K562 (cell line): ENCODE measurements around the gene ASAH2. TPM values are rescaled to one million over a fixed set of nuclear protein-coding genes. Genes with fewer than 3 reads are reported as not detected.

Experiments used
- CXXC5 ChIP-seq: fragments of 250-450 bp; sonication (Bioruptor Pico); IDR thresholded peaks from 2 replicates; pipeline ENCODE4 v1.8.0; 2022; ENCODE audit warnings: inconsistent platforms, mild to moderate bottlenecking, moderate library complexity
- DPF2 ChIP-seq: fragments of 450-650 bp; IDR thresholded peaks from 2 replicates; pipeline ENCODE4 v1.6.1; 2016
- FOXA1 ChIP-seq: fragments of 450-650 bp; IDR thresholded peaks from 2 replicates; pipeline ENCODE4 v1.6.1; 2016; ENCODE audit warnings: mild to moderate bottlenecking, borderline replicate concordance
- FOXA3 ChIP-seq, 2 experiments: fragments of 450-650 bp in 1 of 2; sonication (generic) in 1 of 2; formaldehyde crosslinking; IDR thresholded peaks in 1 of 2; conservative IDR thresholded peaks in 1 of 2; 2 replicates each; pipeline versions ENCODE4 v1.4.0 to v1.8.0; 2020 to 2022; ENCODE audit warnings: mild to moderate bottlenecking in 2 of 2, missing genetic modification reagents in 1 of 2
- FOXK2 ChIP-seq, 2 experiments: fragments of 450-650 bp; IDR thresholded peaks in 1 of 2; conservative IDR thresholded peaks in 1 of 2; 2 replicates each; pipeline ENCODE4 v1.6.1; 2016; ENCODE audit warnings: low read depth in 2 of 2, mild to moderate bottlenecking in 1 of 2
- HDAC1 ChIP-seq, 2 experiments: fragments of 450-650 bp; IDR thresholded peaks; 2 replicates each; pipeline ENCODE4 v1.6.1; 2016 to 2017; ENCODE audit warnings: inconsistent platforms in 1 of 2, mild to moderate bottlenecking in 1 of 2, moderate library complexity in 1 of 2
- HMG20A ChIP-seq: fragments of 450-650 bp; formaldehyde crosslinking; conservative IDR thresholded peaks from 2 replicates; pipeline ENCODE4 v1.4.0; 2020; ENCODE audit warnings: mild to moderate bottlenecking, mixed read lengths
- KLF10 ChIP-seq: fragments of 250-450 bp; sonication (Bioruptor Pico); IDR thresholded peaks from 2 replicates; pipeline ENCODE4 v1.6.1; 2021; ENCODE audit warnings: matching md5 sums
- KLF6 ChIP-seq: fragments of 250-450 bp; sonication (Bioruptor Pico); IDR thresholded peaks from 2 replicates; pipeline ENCODE4 v1.4.0; 2020; ENCODE audit warnings: mild to moderate bottlenecking, moderate library complexity, borderline replicate concordance
- MYC ChIP-seq, 2 experiments: fragments of 250-450 bp in 1 of 2; sonication (Bioruptor Pico) in 1 of 2; IDR thresholded peaks; 2 replicates each; pipeline versions ENCODE4 v1.5.1 to v1.6.1; 2012 to 2021; ENCODE audit warnings: low read depth in 2 of 2, borderline replicate concordance in 1 of 2, improper control_type of control experiment in 1 of 2, low read length in 1 of 2, mild to moderate bottlenecking in 1 of 2, moderate library complexity in 1 of 2
- NCOR1 ChIP-seq: fragments of 450-650 bp; IDR thresholded peaks from 2 replicates; pipeline ENCODE4 v1.6.1; 2016; ENCODE audit warnings: mild to moderate bottlenecking, moderate library complexity
- PRMT5 ChIP-seq: sonication (generic); formaldehyde crosslinking; IDR thresholded peaks from 2 replicates; pipeline ENCODE4 v1.5.0; 2020; ENCODE audit warnings: missing genetic modification reagents
- RAD21 ChIP-seq, 2 experiments: fragments of 250-450 bp in 1 of 2; fragments of 450-650 bp in 1 of 2; sonication (Bioruptor Pico) in 1 of 2; formaldehyde crosslinking in 1 of 2; IDR thresholded peaks in 1 of 2; conservative IDR thresholded peaks in 1 of 2; 2 replicates each; pipeline versions ENCODE4 v1.4.0 to v1.8.0; 2020 to 2022; ENCODE audit warnings: mild to moderate bottlenecking in 2 of 2, moderate library complexity in 1 of 2
- SMARCA4 ChIP-seq: fragments of 450-650 bp; IDR thresholded peaks from 2 replicates; pipeline ENCODE4 v1.6.1; 2016
- SMARCE1 ChIP-seq: fragments of 450-650 bp; IDR thresholded peaks from 2 replicates; pipeline ENCODE4 v1.7.1; 2016; ENCODE audit warnings: mild to moderate bottlenecking
- SRSF3 ChIP-seq: fragments of 200-400 bp; formaldehyde crosslinking; IDR thresholded peaks from 2 replicates; pipeline ENCODE4 v1.6.1; 2016; ENCODE audit warnings: mild to moderate bottlenecking, low read length, moderate library complexity; ENCODE audit not compliant: insufficient read depth
- YY1 ChIP-seq, 3 experiments: IDR thresholded peaks; 2 replicates each; pipeline ENCODE4 v1.6.1; 2011; ENCODE audit warnings: low read length in 2 of 3, mild to moderate bottlenecking in 2 of 3, moderate library complexity in 2 of 3, borderline replicate concordance in 1 of 3, control low read depth in 1 of 3, low read depth in 1 of 3; ENCODE audit not compliant: insufficient read depth in 3 of 3, insufficient replicate concordance in 2 of 3, control insufficient read depth in 1 of 3, insufficient read length in 1 of 3; ENCODE audit errors: extremely low read depth in 1 of 3
- ZEB2 ChIP-seq: fragments of 450-650 bp; IDR thresholded peaks from 2 replicates; pipeline ENCODE4 v1.6.1; 2016
- ZNF134 ChIP-seq: fragments of 250-450 bp; sonication (Bioruptor Pico); conservative IDR thresholded peaks from 2 replicates; pipeline ENCODE4 v1.4.0; 2020
- ZNF76 ChIP-seq: fragments of 250-450 bp; sonication (Bioruptor Pico); IDR thresholded peaks from 2 replicates; pipeline ENCODE4 v1.4.0; 2020; ENCODE audit warnings: mild to moderate bottlenecking, moderate library complexity, borderline replicate concordance
- polyA plus RNA-seq, 8 experiments: library from polyadenylated mRNA; depleted of rRNA in 4 of 8; stranded (reverse) in 5 of 8; unstranded in 3 of 8; fragments of >200 nt; fragmentation: Nextera tagmentation in 2 of 8; fragmentation: Illumina TruSeq in 1 of 8; extraction: Ambion mirVana in 2 of 8; extraction: Trizol in 1 of 8; gene quantifications; 2 replicates each; pipeline versions ENCODE4 v1.2.1 to v1.2.3, GENCODE V29; 2011 to 2014; ENCODE audit warnings: inconsistent platforms in 1 of 8, missing spikeins in 1 of 8
- total RNA-seq, 7 experiments: library from RNA; depleted of rRNA in 6 of 7; stranded (reverse); fragments of >200 nt in 6 of 7; fragmentation: Illumina TruSeq in 2 of 7; extraction: Trizol in 2 of 7; gene quantifications; 2 replicates each; pipeline versions ENCODE4 v1.2.1 to v1.2.3, GENCODE V29; 2011 to 2021; ENCODE audit warnings: low replicate concordance in 1 of 7
- TF ChIP-seq, protein P1 (sequence below): fragments of 250-450 bp; sonication (Bioruptor Pico); IDR thresholded peaks from 2 replicates; pipeline ENCODE4 v1.8.0; 2021; ENCODE audit warnings: mild to moderate bottlenecking, moderate library complexity
- TF ChIP-seq, protein P2 (sequence below), 2 experiments: fragments of 250-450 bp in 1 of 2; fragments of 450-650 bp in 1 of 2; sonication (Bioruptor Pico) in 1 of 2; IDR thresholded peaks; 2 replicates each; pipeline versions ENCODE4 v1.6.1 to v1.8.0; 2016 to 2021; ENCODE audit warnings: mild to moderate bottlenecking in 2 of 2, moderate library complexity in 2 of 2, missing compliant biosample characterization in 1 of 2, missing genetic modification characterization in 1 of 2
- TF ChIP-seq, protein P3 (sequence below), 2 experiments: IDR thresholded peaks in 1 of 2; conservative IDR thresholded peaks in 1 of 2; 2 replicates each; pipeline ENCODE4 v1.6.1; 2016; ENCODE audit warnings: low read depth in 2 of 2, mild to moderate bottlenecking in 1 of 2, missing compliant biosample characterization in 1 of 2, missing genetic modification characterization in 1 of 2, moderate library complexity in 1 of 2

Gene ASAH2
- total and polyA plus RNA-seq, 9 of the 15 experiments (the other 6 are each of a cell fraction or from before 2014, with no cell fraction given) = 2.5 to 12.0 (median 8.5) TPM

DNA sequence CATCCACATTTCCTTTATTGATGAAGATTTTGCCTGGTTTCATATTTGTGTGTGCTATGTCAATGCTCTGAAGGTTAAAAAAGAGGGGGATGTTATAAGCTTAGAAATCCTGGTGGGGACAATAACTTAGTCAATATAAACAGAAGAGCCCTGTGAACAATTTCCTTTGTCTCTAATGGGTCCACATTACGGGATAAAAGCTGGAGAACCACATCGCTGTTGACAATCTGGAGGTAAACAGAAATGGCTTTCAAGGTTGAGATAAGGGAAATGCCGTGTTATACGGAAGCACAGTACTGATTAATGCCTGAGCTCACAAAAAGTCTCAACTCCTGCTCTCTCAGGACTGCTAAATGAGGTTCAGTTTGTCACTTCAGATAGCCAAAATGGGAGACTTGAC is 16.8 kb downstream of the ASAH2 start (continued):
- TF ChIP-seq YY1 (IDR thresholded peaks at IDR 0.05; ENCODE audit: borderline replicate concordance in 1 of 3, control insufficient read depth in 1 of 3, extremely low read depth in 1 of 3, insufficient read depth in 3 of 3, insufficient read length in 1 of 3, insufficient replicate concordance in 2 of 3, low read depth in 1 of 3, low read length in 2 of 3) (peak in 1 of 3 experiments; percentile 27), DPF2 (peak; percentile 54; the same call in 1 of the 2 replicates), SRSF3 (no peak), NCOR1 (peak; percentile 4; the same call in 1 of the 2 replicates), FOXA3 (CRISPR knock-in tag; conservative IDR thresholded peaks at IDR 0.05 in 1 of 2, IDR thresholded peaks at IDR 0.05 in 1 of 2) (peak in 1 of 2 experiments; percentile 92; a peak in 2 of 4 replicates), KLF6 (CRISPR knock-in tag) (no peak), ZNF134 (no peak), FOXA1 (peak; percentile 84), MYC (IDR thresholded peaks at IDR 0.05; ENCODE audit: low read depth, low read length) (no peak), MYC (CRISPR knock-in tag; IDR thresholded peaks at IDR 0.05; ENCODE audit: borderline replicate concordance, low read depth) (no peak), ZNF76 (CRISPR knock-in tag) (no peak), HMG20A (CRISPR knock-in tag) (0 out of 2 replicates have a peak, but pooled peaks have one; percentile 44), RAD21 (CRISPR knock-in tag; conservative IDR thresholded peaks at IDR 0.05 in 1 of 2, IDR thresholded peaks at IDR 0.05 in 1 of 2) (0 out of 4 replicates have a peak, but pooled peaks of 1 of the 2 experiments have one; percentile 8), FOXK2 (conservative IDR thresholded peaks at IDR 0.05 in 1 of 2, IDR thresholded peaks at IDR 0.05 in 1 of 2; ENCODE audit: low read depth in 2 of 2) (peak in 1 of 2 experiments; percentile 63; a peak in 1 of 4 replicates), SMARCE1 (peak; percentile 69; the same call in 1 of the 2 replicates), SMARCA4 (peak; percentile 60; the same call in 1 of the 2 replicates), HDAC1 (IDR thresholded peaks at IDR 0.05) (0 out of 4 replicates have a peak, but pooled peaks of 1 of the 2 experiments have one; percentile 14), KLF10 (CRISPR knock-in tag) (no peak), ZEB2 (peak; percentile 67; the same call in 1 of the 2 replicates), PRMT5 (CRISPR knock-in tag) (no peak), CXXC5 (peak; percentile 49; the same call in 1 of the 2 replicates)
- TF ChIP-seq, protein P1, sequence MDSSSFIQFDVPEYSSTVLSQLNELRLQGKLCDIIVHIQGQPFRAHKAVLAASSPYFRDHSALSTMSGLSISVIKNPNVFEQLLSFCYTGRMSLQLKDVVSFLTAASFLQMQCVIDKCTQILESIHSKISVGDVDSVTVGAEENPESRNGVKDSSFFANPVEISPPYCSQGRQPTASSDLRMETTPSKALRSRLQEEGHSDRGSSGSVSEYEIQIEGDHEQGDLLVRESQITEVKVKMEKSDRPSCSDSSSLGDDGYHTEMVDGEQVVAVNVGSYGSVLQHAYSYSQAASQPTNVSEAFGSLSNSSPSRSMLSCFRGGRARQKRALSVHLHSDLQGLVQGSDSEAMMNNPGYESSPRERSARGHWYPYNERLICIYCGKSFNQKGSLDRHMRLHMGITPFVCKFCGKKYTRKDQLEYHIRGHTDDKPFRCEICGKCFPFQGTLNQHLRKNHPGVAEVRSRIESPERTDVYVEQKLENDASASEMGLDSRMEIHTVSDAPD (CRISPR knock-in tag) = no peak
- TF ChIP-seq, protein P2, sequence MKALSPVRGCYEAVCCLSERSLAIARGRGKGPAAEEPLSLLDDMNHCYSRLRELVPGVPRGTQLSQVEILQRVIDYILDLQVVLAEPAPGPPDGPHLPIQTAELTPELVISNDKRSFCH (CRISPR knock-in tag; IDR thresholded peaks at IDR 0.05) = no peak
- TF ChIP-seq, protein P2 (tag; IDR thresholded peaks at IDR 0.05) = peak; percentile 17; the same call in 1 of the 2 replicates
- TF ChIP-seq, protein P3, sequence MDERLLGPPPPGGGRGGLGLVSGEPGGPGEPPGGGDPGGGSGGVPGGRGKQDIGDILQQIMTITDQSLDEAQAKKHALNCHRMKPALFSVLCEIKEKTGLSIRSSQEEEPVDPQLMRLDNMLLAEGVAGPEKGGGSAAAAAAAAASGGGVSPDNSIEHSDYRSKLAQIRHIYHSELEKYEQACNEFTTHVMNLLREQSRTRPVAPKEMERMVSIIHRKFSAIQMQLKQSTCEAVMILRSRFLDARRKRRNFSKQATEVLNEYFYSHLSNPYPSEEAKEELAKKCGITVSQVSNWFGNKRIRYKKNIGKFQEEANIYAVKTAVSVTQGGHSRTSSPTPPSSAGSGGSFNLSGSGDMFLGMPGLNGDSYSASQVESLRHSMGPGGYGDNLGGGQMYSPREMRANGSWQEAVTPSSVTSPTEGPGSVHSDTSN (CRISPR knock-in tag; IDR thresholded peaks at IDR 0.05; ENCODE audit: low read depth) = no peak
- TF ChIP-seq, protein P3 (tag; conservative IDR thresholded peaks at IDR 0.05; ENCODE audit: low read depth) = no peak
